Measurements from ENCODE around the gene HBA1. TPM values are rescaled to one million over a fixed set of nuclear protein-coding genes. Genes with fewer than 3 reads are reported as not detected.

HBA1 gene
- total and polyA plus RNA-seq, 9 of the 15 experiments (the other 6 are each of a cell fraction or from before 2014, with no cell fraction given), result 128 to 2,388 (median 380) TPM

DNA sequence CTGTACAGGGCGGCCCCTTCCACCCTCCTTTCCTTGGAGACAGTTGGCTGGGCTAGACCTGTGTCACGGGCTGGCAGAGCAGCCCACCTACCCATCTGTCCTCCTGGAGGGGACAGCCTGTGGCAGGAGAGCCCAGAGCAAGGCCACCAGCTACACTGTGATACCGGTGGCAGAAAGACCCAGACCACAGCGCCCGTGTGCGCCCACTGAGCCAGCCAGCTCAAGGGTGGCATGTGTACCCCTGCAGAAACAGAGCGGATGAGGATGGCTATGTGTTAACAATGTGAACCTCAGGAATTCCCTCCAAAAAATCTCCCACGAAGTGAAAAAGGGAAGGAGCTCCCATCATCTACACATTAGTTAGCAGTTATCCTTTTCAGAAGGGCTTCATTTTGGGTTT, 10.8 kb downstream of the HBA1 start:
- ATAC-seq (no peak), FAIRE-seq (peak; percentile 37), DNase-seq (ENCODE audit: extremely low read depth in 1 of 4, low spot score in 3 of 4) (no peak)
- TF ChIP-seq POLR3A (IDR thresholded peaks at IDR 0.05; ENCODE audit: borderline replicate concordance, extremely low read depth, insufficient read depth, insufficient read length) (no peak), TEAD2 (tag; IDR thresholded peaks at IDR 0.05) (no peak), POLR2G (IDR thresholded peaks at IDR 0.05; ENCODE audit: low read depth, low read length) (peak; percentile 56; the same call in 1 of the 2 replicates), BCL6 (CRISPR knock-in tag; IDR thresholded peaks at IDR 0.05) (no peak), PYGO2 (tag; IDR thresholded peaks at IDR 0.05) (no peak), ZNF766 (CRISPR knock-in tag; conservative IDR thresholded peaks at IDR 0.05) (no peak), FOS (IDR thresholded peaks at IDR 0.05; ENCODE audit: extremely low read depth, insufficient read length) (no peak), RBM17 (IDR thresholded peaks at IDR 0.05; ENCODE audit: borderline replicate concordance, low read depth, low read length) (no peak), ZNF263 (CRISPR knock-in tag; IDR thresholded peaks at IDR 0.05; ENCODE audit: borderline replicate concordance) (no peak), BRD9 (IDR thresholded peaks at IDR 0.05; ENCODE audit: low read depth, partially characterized antibody) (no peak), POLR2A (conservative IDR thresholded peaks at IDR 0.05) (peak; percentile 53), MLX (CRISPR knock-in tag; conservative IDR thresholded peaks at IDR 0.05) (no peak), POLR2AphosphoS5 (IDR thresholded peaks at IDR 0.05; ENCODE audit: control insufficient read depth, insufficient read depth, low read depth, low read length) (0 out of 2 replicates have a peak, but pooled peaks have one; percentile 20)
- peaks cover 0 to 24% of the 10 kb centered on the region in 2 experiments; a peak in 2 of 5 replicates for H3K4me1 ChIP-seq (replicated peaks in 1 of 2; ENCODE audit: control insufficient read depth in 2 of 2, insufficient read depth in 2 of 2, low read length in 2 of 2)
- peaks cover 2% of the 10 kb centered on the region; the same call in 1 of the 2 replicates for H3K9me3 ChIP-seq (replicated peaks; ENCODE audit: control insufficient read depth, insufficient read depth, low read depth, low read length)
- POLR2A ChIA-PET, result no interaction called here
- no peak overlapping the region for H3K4me2 ChIP-seq (ENCODE audit: insufficient read depth, low read length)
- in situ Hi-C loops (cut with MboI), result no loop called here
- H3K27ac ChIP-seq (ENCODE audit: extremely low read depth, low read depth, low read length), result no peak overlapping the region
- WGBS (ENCODE audit: insufficient coverage, low coverage, missing lambda C conversion rate), result 93% methylated on average over 8 of the region's 8 CpGs
- intact Hi-C loops (cut with micrococcal nuclease), result no loop called here
- H3K9ac ChIP-seq (ENCODE audit: insufficient read depth in 1 of 2, low read depth in 2 of 2, low read length in 2 of 2), result no peak overlapping the region
- H3K9me1 ChIP-seq (ENCODE audit: control insufficient read depth, insufficient read depth, low read length), result no peaks in the 10 kb centered on the region
- CTCF ChIA-PET (ENCODE audit: low intra/inter-chr PET ratio), result no interaction called here
- no peak overlapping the region for H2AFZ ChIP-seq (ENCODE audit: low read depth, low read length)
- H3K4me3 ChIP-seq, result no peak overlapping the region
- H4K20me1 ChIP-seq (replicated peaks; ENCODE audit: control insufficient read depth, insufficient read depth, low read length), result 0 out of 2 replicates have a peak, but pooled peaks cover 3% of the 10 kb centered on the region
- no peaks in the 10 kb centered on the region for H3K79me2 ChIP-seq (ENCODE audit: control insufficient read depth, insufficient read depth, low read length)
- H3K36me3 ChIP-seq (ENCODE audit: control insufficient read depth, insufficient read depth, low read length), result peaks cover 62% of the 10 kb centered on the region
- H3K27me3 ChIP-seq (ENCODE audit: control insufficient read depth in 2 of 2, insufficient read depth in 2 of 2, low read length in 2 of 2), result no peaks in the 10 kb centered on the region
- BruUV-seq (replicated peaks), result no TSS peak
